Fibroblast of skin of back (primary cell): Measurements from ENCODE around the gene PPARD.

Experiments
- DNase-seq: peaks from one replicate; pipeline ENCODE4 v3.0.0-alpha.2; 2013

Gene PPARD

GRCh38 chr6:35473075-35473849, 130.9 kb downstream of the PPARD start:
- DNase-seq = no peak

- no peak for DNase-seq
These were observed 131.4 kb downstream of the PPARD start for GRCh38 chr6:35473850-35474130.

GRCh38 chr6:35474131-35474941, 132.0 kb downstream of the PPARD start:
- DNase-seq = no peak

- DNase-seq = no peak
These were observed 132.7 kb downstream of the PPARD start for GRCh38 chr6:35474942-35475570.

- no peak for DNase-seq
These were observed 133.2 kb downstream of the PPARD start for GRCh38 chr6:35475573-35475972.

- no peak for DNase-seq
These were observed 133.6 kb downstream of the PPARD start for GRCh38 chr6:35476004-35476403.

- DNase-seq = no peak
These were observed 134.7 kb downstream of the PPARD start for GRCh38 chr6:35477028-35477427.
